HepG2 (cell line): ENCODE data around the gene CFAP61. TPM values are rescaled to one million over a fixed set of nuclear protein-coding genes. Genes with fewer than 3 reads are reported as not detected.

Experiments used
- ATAC-seq: fragments of 200-7000 bp; cut with Tn5 transposase; 3 replicates; pipeline ENCODE4 v1.9.1; 2020; ENCODE audit warnings: mild to moderate bottlenecking, moderate library complexity
- BruUV-seq: library from RNA; stranded (reverse); fragments of 400-500 nt; replicated peaks from 2 replicates; lab custom pipeline; 2021; lab: Mats Ljungman, UMichigan
- CTCF ChIA-PET: fragments of 300-600 bp; formaldehyde crosslinking; extraction: SDS; loops from one replicate; lab custom pipeline; 2021; ENCODE audit warnings: low total read pairs, inconsistent platforms, low intra/inter-chr PET ratio; lab: Yijun Ruan, JAX
- POLR2A ChIA-PET: fragments of 350-600 bp; sonication (Branson Sonifier 250); formaldehyde crosslinking; loops from one replicate; lab custom pipeline; 2020; ENCODE audit warnings: antibody characterized with exemption, inconsistent platforms; lab: Yijun Ruan, JAX
- DNase-seq: peaks from one replicate; pipeline ENCODE4 v3.0.0-alpha.2; 2015; ENCODE audit warnings: low spot score
- FAIRE-seq: peaks from 3 replicates; lab custom pipeline; 2011; peaks lifted over from hg19 to GRCh38; lab: Jason Lieb, UNC
- H2AFZ ChIP-seq: one replicate; pipeline ENCODE4 v1.6.1; 2011; ENCODE audit warnings: low read length, inconsistent platforms
- H3K27ac ChIP-seq: fragments of 300-600 bp; 3 replicates; pipeline ENCODE4 v1.8.0; 2011; ENCODE audit warnings: mixed run types, mild to moderate bottlenecking, mixed read lengths, low read length, inconsistent platforms; ENCODE audit not compliant: insufficient read depth; ENCODE audit errors: extremely low read length
- H3K27me3 ChIP-seq, 2 experiments: fragments of 200-600 bp in 1 of 2; 2 replicates in 1 of 2; 3 replicates in 1 of 2; pipeline versions ENCODE4 v1.6.0 to v1.8.0; 2011; ENCODE audit warnings: low read length in 2 of 2, mild to moderate bottlenecking in 2 of 2, moderate library complexity in 2 of 2, inconsistent platforms in 1 of 2; ENCODE audit not compliant: insufficient read depth in 2 of 2, control insufficient read depth in 1 of 2
- H3K36me3 ChIP-seq, 2 experiments: fragments of 200-600 bp in 1 of 2; replicated peaks in 1 of 2; 2 replicates in 1 of 2; 3 replicates in 1 of 2; pipeline versions ENCODE4 v1.5.1 to v1.8.0; 2011; ENCODE audit warnings: low read length in 2 of 2, inconsistent platforms in 1 of 2; ENCODE audit not compliant: insufficient read depth in 2 of 2, control insufficient read depth in 1 of 2
- H3K4me1 ChIP-seq: 2 replicates; pipeline ENCODE4 v1.5.1; 2012; ENCODE audit warnings: low read length, inconsistent platforms; ENCODE audit not compliant: insufficient read depth
- H3K4me2 ChIP-seq: 2 replicates; pipeline ENCODE4 v1.6.0; 2011; ENCODE audit warnings: low read depth, low read length, inconsistent platforms
- H3K4me3 ChIP-seq, 3 experiments: fragments of 200-600 bp in 1 of 3; sonication (generic), shearing (Covaris generic) in 1 of 3; replicated peaks in 1 of 3; 2 replicates each; pipeline ENCODE4 v1.5.1; 2011 to 2016; ENCODE audit warnings: low read length in 3 of 3, inconsistent platforms in 2 of 3, low read depth in 2 of 3, mild to moderate bottlenecking in 2 of 3, control low read depth in 1 of 3, mixed read lengths in 1 of 3; ENCODE audit not compliant: insufficient read depth in 1 of 3
- H3K79me2 ChIP-seq: one replicate; pipeline ENCODE4 v1.6.1; 2011; ENCODE audit warnings: low read length, inconsistent platforms; ENCODE audit not compliant: insufficient read depth
- H3K9ac ChIP-seq: 2 replicates; pipeline ENCODE4 v1.6.0; 2011; ENCODE audit warnings: mild to moderate bottlenecking, low read depth, low read length, inconsistent platforms; ENCODE audit not compliant: insufficient read depth
- H3K9me3 ChIP-seq: 2 replicates; pipeline ENCODE4 v1.5.1; 2012; ENCODE audit warnings: mild to moderate bottlenecking, low read length
- H4K20me1 ChIP-seq: 2 replicates; pipeline ENCODE4 v1.6.0; 2011; ENCODE audit warnings: inconsistent platforms, mild to moderate bottlenecking, low read length, moderate library complexity; ENCODE audit not compliant: insufficient read depth
- CENPX ChIP-seq: sonication (generic); formaldehyde crosslinking; IDR thresholded peaks from 2 replicates; pipeline ENCODE4 v1.9.0; 2021; ENCODE audit warnings: mild to moderate bottlenecking, missing genetic modification reagents, moderate library complexity
- JUNB ChIP-seq: sonication (generic); formaldehyde crosslinking; IDR thresholded peaks from 2 replicates; pipeline ENCODE4 v1.8.0; 2022; ENCODE audit warnings: missing genetic modification reagents, mild to moderate bottlenecking, borderline replicate concordance
- KDM4B ChIP-seq: sonication (generic); formaldehyde crosslinking; IDR thresholded peaks from 2 replicates; pipeline ENCODE4 v1.4.0; 2020; ENCODE audit warnings: missing genetic modification reagents
- SNRNP70 ChIP-seq: fragments of 200-400 bp; formaldehyde crosslinking; IDR thresholded peaks from 2 replicates; pipeline ENCODE4 v1.6.1; 2017; ENCODE audit warnings: mild to moderate bottlenecking, low read depth, low read length, moderate library complexity
- WIZ ChIP-seq: sonication (generic); formaldehyde crosslinking; IDR thresholded peaks from 2 replicates; pipeline ENCODE4 v1.5.1; 2020; ENCODE audit warnings: mild to moderate bottlenecking, missing genetic modification reagents
- ZNF550 ChIP-seq: sonication (generic); formaldehyde crosslinking; IDR thresholded peaks from 2 replicates; pipeline ENCODE4 v1.4.0; 2020; ENCODE audit warnings: mild to moderate bottlenecking, missing genetic modification reagents, borderline replicate concordance
- ZNF577 ChIP-seq: sonication (generic); formaldehyde crosslinking; IDR thresholded peaks from 2 replicates; pipeline ENCODE4 v1.4.0; 2020; ENCODE audit warnings: mild to moderate bottlenecking, low read depth, missing genetic modification reagents, borderline replicate concordance
- ZNF768 ChIP-seq: sonication (generic); formaldehyde crosslinking; IDR thresholded peaks from 2 replicates; pipeline ENCODE4 v1.4.0; 2020; ENCODE audit warnings: missing genetic modification reagents
- WGBS: methylation state at CpG from one replicate; pipeline ENCODE4 v1.1.6; 2017; ENCODE audit warnings: low lambda C conversion rate; 5-methylcytosine and 5-hydroxymethylcytosine counted together
- in situ Hi-C: cut with HindIII; loops from 2 replicates; pipeline ENCODE4 v1.10.0; 2017; ENCODE audit warnings: low pct_unique_long_range_greater_than_20kb; ENCODE audit not compliant: extremely low pct_ligation_motif_present
- intact Hi-C: fragments of 100-400 bp; cut with micrococcal nuclease; formaldehyde crosslinking; loops from one replicate; pipeline ENCODE4 v1.10.0; 2022; ENCODE audit not compliant: unreplicated experiment
- polyA plus RNA-seq, 8 experiments: library from polyadenylated mRNA; depleted of rRNA in 3 of 8; stranded (reverse) in 7 of 8; unstranded in 1 of 8; fragments of >200 nt; fragmentation: Illumina TruSeq in 4 of 8; extraction: Trizol in 4 of 8; gene quantifications; 2 replicates each; pipeline versions ENCODE4 v1.2.1 to v1.2.3, GENCODE V29; 2011 to 2016; ENCODE audit warnings: low read depth in 4 of 8, missing spikeins in 1 of 8, mixed read lengths in 1 of 8; ENCODE audit not compliant: insufficient read depth in 1 of 8
- total RNA-seq, 5 experiments: library from RNA; depleted of rRNA; stranded (reverse); fragments of >200 nt; fragmentation: Illumina TruSeq; extraction: Trizol; gene quantifications; 2 replicates each; pipeline ENCODE4 v1.2.3, GENCODE V29; 2016; ENCODE audit warnings: low read depth in 1 of 5
- TF ChIP-seq, protein P1 (sequence below): sonication (generic); formaldehyde crosslinking; IDR thresholded peaks from 2 replicates; pipeline ENCODE4 v1.8.0; 2022; ENCODE audit warnings: low read depth, missing genetic modification reagents
- TF ChIP-seq, protein P2 (sequence below): sonication (generic); formaldehyde crosslinking; IDR thresholded peaks from 2 replicates; pipeline ENCODE4 v1.5.0; 2020; ENCODE audit warnings: mild to moderate bottlenecking, missing genetic modification reagents
- TF ChIP-seq, protein P3 (sequence below): sonication (generic); formaldehyde crosslinking; IDR thresholded peaks from 2 replicates; pipeline ENCODE4 v1.4.0; 2020; ENCODE audit warnings: mild to moderate bottlenecking, missing genetic modification reagents
- TF ChIP-seq, protein P4 (sequence below): sonication (generic); formaldehyde crosslinking; IDR thresholded peaks from 2 replicates; pipeline ENCODE4 v1.4.0; 2020; ENCODE audit warnings: missing genetic modification reagents, borderline replicate concordance
- TF ChIP-seq, protein P5 (sequence below): sonication (generic); formaldehyde crosslinking; IDR thresholded peaks from 2 replicates; pipeline ENCODE4 v1.4.0; 2020; ENCODE audit warnings: mild to moderate bottlenecking, missing genetic modification reagents

Gene CFAP61
- total and polyA plus RNA-seq, 2 of the 13 experiments (the other 11 are each of a cell fraction or from before 2014, with no cell fraction given) = 0.27 TPM; not detected in 1

DNA sequence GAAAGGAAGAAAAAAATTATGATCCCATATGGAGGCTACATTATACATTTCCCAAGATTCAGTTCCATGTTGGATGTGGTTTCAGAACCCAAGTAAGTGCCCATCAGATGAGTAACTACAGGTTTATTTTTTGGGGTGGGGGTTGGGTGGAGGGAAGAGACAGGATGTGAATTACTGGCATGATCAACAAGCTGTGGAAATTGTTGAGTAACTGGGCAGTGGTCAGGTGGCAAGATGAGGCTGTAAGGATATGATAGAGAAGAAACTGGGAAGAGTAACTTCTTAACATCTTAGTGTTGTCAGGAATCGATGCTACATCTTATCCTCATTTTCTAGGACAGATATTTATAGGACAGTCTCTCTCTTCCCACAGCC lies 153.5 kb downstream of the CFAP61 start (continued):
- TF ChIP-seq, protein P1, sequence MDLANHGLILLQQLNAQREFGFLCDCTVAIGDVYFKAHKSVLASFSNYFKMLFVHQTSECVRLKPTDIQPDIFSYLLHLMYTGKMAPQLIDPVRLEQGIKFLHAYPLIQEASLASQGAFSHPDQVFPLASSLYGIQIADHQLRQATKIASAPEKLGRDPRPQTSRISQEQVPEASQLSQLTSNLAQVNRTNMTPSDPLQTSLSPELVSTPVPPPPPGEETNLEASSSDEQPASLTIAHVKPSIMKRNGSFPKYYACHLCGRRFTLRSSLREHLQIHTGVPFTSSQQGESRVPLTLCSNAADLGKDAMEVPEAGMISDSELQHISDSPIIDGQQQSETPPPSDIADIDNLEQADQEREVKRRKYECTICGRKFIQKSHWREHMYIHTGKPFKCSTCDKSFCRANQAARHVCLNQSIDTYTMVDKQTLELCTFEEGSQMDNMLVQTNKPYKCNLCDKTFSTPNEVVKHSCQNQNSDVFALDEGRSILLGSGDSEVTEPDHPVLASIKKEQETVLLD = no peak
- TF ChIP-seq SNRNP70 (no peak), ZNF768 (CRISPR knock-in tag) (no peak)
- TF ChIP-seq, protein P2, sequence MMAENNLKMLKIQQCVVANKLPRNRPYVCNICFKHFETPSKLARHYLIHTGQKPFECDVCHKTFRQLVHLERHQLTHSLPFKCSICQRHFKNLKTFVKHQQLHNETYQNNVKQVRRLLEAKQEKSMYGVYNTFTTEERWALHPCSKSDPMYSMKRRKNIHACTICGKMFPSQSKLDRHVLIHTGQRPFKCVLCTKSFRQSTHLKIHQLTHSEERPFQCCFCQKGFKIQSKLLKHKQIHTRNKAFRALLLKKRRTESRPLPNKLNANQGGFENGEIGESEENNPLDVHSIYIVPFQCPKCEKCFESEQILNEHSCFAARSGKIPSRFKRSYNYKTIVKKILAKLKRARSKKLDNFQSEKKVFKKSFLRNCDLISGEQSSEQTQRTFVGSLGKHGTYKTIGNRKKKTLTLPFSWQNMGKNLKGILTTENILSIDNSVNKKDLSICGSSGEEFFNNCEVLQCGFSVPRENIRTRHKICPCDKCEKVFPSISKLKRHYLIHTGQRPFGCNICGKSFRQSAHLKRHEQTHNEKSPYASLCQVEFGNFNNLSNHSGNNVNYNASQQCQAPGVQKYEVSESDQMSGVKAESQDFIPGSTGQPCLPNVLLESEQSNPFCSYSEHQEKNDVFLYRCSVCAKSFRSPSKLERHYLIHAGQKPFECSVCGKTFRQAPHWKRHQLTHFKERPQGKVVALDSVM (CRISPR knock-in tag) = no peak
- TF ChIP-seq, all 625 proteins: peak for 0

DNA sequence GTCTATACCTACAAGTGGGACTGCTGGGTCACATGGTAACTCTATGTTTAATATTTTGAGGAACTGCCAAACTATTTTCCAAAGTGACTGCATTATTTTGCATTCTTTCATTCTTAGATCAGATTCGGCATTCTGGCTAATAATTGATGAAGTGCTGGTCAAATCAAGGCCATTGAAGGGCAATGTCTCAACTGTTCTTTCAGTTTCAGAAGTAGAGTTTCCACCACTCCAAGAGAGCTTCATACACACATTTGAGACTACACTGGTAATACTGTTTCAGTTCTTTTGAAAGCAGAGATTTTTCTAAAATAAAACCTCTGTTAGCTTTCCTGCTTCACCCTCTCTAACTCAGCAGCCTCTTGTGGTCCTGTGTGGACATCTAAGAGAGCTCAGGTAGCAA lies 154.5 kb downstream of the CFAP61 start:
- FAIRE-seq (no peak), ATAC-seq (no peak), DNase-seq (no peak)
- Histone ChIP-seq H3K4me3 (no peak overlapping the region), H3K9ac (no peak overlapping the region), H3K36me3 (no peaks in the 10 kb centered on the region), H3K9me3 (no peaks in the 10 kb centered on the region), H3K79me2 (no peaks in the 10 kb centered on the region), H4K20me1 (no peaks in the 10 kb centered on the region), H3K4me1 (no peaks in the 10 kb centered on the region), H2AFZ (no peak overlapping the region), H3K4me2 (no peak overlapping the region), H3K27me3 (peaks cover 0 to 19% of the 10 kb centered on the region in 2 experiments; a peak in 2 of 5 replicates), H3K27ac (no peak overlapping the region)
- ChIA-PET CTCF (no interaction called here), POLR2A (no interaction called here)
- 3% methylated on average over 1 of the region's 1 CpG for WGBS
- intact Hi-C loops = no loop called here
- no TSS peak for BruUV-seq
- in situ Hi-C loops = no loop called here
- TF ChIP-seq ZNF550 (CRISPR knock-in tag) (no peak), CENPX (CRISPR knock-in tag) (no peak), ZNF577 (CRISPR knock-in tag) (no peak), WIZ (CRISPR knock-in tag) (no peak), JUNB (no peak), KDM4B (no peak)
- TF ChIP-seq, protein P3, sequence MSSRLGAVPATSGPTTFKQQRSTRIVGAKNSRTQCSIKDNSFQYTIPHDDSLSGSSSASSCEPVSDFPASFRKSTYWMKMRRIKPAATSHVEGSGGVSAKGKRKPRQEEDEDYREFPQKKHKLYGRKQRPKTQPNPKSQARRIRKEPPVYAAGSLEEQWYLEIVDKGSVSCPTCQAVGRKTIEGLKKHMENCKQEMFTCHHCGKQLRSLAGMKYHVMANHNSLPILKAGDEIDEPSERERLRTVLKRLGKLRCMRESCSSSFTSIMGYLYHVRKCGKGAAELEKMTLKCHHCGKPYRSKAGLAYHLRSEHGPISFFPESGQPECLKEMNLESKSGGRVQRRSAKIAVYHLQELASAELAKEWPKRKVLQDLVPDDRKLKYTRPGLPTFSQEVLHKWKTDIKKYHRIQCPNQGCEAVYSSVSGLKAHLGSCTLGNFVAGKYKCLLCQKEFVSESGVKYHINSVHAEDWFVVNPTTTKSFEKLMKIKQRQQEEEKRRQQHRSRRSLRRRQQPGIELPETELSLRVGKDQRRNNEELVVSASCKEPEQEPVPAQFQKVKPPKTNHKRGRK (CRISPR knock-in tag) = no peak
- TF ChIP-seq, protein P4, sequence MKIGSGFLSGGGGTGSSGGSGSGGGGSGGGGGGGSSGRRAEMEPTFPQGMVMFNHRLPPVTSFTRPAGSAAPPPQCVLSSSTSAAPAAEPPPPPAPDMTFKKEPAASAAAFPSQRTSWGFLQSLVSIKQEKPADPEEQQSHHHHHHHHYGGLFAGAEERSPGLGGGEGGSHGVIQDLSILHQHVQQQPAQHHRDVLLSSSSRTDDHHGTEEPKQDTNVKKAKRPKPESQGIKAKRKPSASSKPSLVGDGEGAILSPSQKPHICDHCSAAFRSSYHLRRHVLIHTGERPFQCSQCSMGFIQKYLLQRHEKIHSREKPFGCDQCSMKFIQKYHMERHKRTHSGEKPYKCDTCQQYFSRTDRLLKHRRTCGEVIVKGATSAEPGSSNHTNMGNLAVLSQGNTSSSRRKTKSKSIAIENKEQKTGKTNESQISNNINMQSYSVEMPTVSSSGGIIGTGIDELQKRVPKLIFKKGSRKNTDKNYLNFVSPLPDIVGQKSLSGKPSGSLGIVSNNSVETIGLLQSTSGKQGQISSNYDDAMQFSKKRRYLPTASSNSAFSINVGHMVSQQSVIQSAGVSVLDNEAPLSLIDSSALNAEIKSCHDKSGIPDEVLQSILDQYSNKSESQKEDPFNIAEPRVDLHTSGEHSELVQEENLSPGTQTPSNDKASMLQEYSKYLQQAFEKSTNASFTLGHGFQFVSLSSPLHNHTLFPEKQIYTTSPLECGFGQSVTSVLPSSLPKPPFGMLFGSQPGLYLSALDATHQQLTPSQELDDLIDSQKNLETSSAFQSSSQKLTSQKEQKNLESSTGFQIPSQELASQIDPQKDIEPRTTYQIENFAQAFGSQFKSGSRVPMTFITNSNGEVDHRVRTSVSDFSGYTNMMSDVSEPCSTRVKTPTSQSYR (CRISPR knock-in tag) = no peak
- TF ChIP-seq, protein P5, sequence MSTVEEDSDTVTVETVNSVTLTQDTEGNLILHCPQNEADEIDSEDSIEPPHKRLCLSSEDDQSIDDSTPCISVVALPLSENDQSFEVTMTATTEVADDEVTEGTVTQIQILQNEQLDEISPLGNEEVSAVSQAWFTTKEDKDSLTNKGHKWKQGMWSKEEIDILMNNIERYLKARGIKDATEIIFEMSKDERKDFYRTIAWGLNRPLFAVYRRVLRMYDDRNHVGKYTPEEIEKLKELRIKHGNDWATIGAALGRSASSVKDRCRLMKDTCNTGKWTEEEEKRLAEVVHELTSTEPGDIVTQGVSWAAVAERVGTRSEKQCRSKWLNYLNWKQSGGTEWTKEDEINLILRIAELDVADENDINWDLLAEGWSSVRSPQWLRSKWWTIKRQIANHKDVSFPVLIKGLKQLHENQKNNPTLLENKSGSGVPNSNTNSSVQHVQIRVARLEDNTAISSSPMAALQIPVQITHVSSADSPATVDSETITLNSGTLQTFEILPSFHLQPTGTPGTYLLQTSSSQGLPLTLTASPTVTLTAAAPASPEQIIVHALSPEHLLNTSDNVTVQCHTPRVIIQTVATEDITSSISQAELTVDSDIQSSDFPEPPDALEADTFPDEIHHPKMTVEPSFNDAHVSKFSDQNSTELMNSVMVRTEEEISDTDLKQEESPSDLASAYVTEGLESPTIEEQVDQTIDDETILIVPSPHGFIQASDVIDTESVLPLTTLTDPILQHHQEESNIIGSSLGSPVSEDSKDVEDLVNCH (CRISPR knock-in tag) = no peak
